Measurements from ENCODE around the gene PAPPA2.

GRCh38 chr1:176444286-176444685, 18.7 kb upstream of the PAPPA2 start:
- TF ChIP-seq CTCF (conservative IDR thresholded peaks at IDR 0.05): peak; percentile 21; the same call in 1 of the 2 replicates
- TF ChIP-seq ZFX (IDR thresholded peaks at IDR 0.05): no peak
